Astrocyte of the spinal cord (primary cell): ENCODE results near the gene PRKCA.

Experiments
- DNase-seq: peaks from one replicate; pipeline ENCODE4 v3.0.0; 2011; ENCODE audit warnings: low read depth, low spot score
- H3K4me3 ChIP-seq: 2 replicates; pipeline ENCODE4 v1.5.1; 2011; ENCODE audit warnings: low read depth, mild to moderate bottlenecking, low read length, moderate library complexity
- CTCF ChIP-seq: IDR thresholded peaks from 2 replicates; pipeline ENCODE4 v1.5.1; 2012; ENCODE audit warnings: low read depth, mild to moderate bottlenecking, low read length, inconsistent platforms
- in situ Hi-C: cut with HindIII; loops from 2 replicates; pipeline ENCODE4 v1.10.0; 2017; ENCODE audit warnings: low sequenced_read_pairs

The PRKCA gene

GRCh38 chr17:66275651-66276050, 26.8 kb upstream of the PRKCA start:
- no peak for TF ChIP-seq CTCF
- no peak overlapping the region for H3K4me3 ChIP-seq
- in situ Hi-C loops, result no loop called here
- peak; percentile 95 for DNase-seq

GRCh38 chr17:66276328-66276937, 26.0 kb upstream of the PRKCA start:
- in situ Hi-C loops, result no loop called here
- TF ChIP-seq CTCF, result no peak
- DNase-seq, result peak; percentile 23

GRCh38 chr17:66277191-66277590, 25.2 kb upstream of the PRKCA start:
- no peak for TF ChIP-seq CTCF
- no peak overlapping the region for H3K4me3 ChIP-seq
- in situ Hi-C loops, result no loop called here
- DNase-seq, result no peak

More at GRCh38 chr17:66276328-66276937, 26.0 kb upstream of the PRKCA start:
- no peak overlapping the region for H3K4me3 ChIP-seq

- no peak for DNase-seq
- no peak for TF ChIP-seq CTCF
- no peak overlapping the region for H3K4me3 ChIP-seq
- in situ Hi-C loops, result no loop called here
These were observed 20.6 kb upstream of the PRKCA start for GRCh38 chr17:66281661-66282369.

GRCh38 chr17:66283296-66283934, 19.0 kb upstream of the PRKCA start:
- in situ Hi-C loops, result no loop called here

GRCh38 chr17:66283971-66284370, 18.4 kb upstream of the PRKCA start:
- H3K4me3 ChIP-seq, result no peak overlapping the region

More at GRCh38 chr17:66283296-66283934, 19.0 kb upstream of the PRKCA start:
- no peak for TF ChIP-seq CTCF
- no peak for DNase-seq
- H3K4me3 ChIP-seq, result no peak overlapping the region

More at GRCh38 chr17:66283971-66284370, 18.4 kb upstream of the PRKCA start:
- no peak for TF ChIP-seq CTCF
- in situ Hi-C loops, result no loop called here
- DNase-seq, result no peak
